Loucy (cell line): ENCODE data around the gene RDH12.

Experiments
- CTCF ChIP-seq: fragments of 200-600 bp; sonication (generic); conservative IDR thresholded peaks from 2 replicates; pipeline ENCODE4 v1.5.1; 2014; ENCODE audit warnings: mild to moderate bottlenecking, antibody characterized with exemption, low read length
- EZH2phosphoT487 ChIP-seq: fragments of 200-600 bp; IDR thresholded peaks from 2 replicates; pipeline ENCODE4 v1.6.1; 2018; ENCODE audit warnings: antibody characterized with exemption, mild to moderate bottlenecking, moderate library complexity, borderline replicate concordance

DNA sequence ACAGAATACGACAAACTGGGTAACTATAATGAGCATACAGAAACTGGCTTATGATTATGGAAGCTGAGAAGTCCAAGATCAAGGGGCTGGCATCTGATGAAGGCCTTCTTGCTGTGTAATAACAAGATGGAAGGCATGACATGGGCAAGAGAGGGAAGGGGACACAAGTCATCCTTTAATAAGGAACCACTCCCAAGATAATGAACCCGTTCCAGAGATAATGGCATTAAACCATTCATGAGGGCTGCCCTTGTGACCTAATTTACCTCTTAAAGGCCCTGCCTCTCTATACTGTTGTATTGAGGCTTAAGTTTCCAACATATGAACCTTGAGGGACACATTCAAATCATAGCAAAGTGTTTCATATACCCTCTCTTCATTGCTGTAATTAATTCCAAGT, 22.7 kb upstream of the RDH12 start:
- TF ChIP-seq CTCF (no peak), EZH2phosphoT487 (no peak)
